GM23248 (cell line): ENCODE data around the gene BTBD16.

Source experiments
- EZH2 ChIP-seq: fragments of 200-600 bp; sonication (generic); IDR thresholded peaks from 2 replicates; pipeline ENCODE4 v1.6.1; 2018; ENCODE audit warnings: antibody characterized with exemption, mild to moderate bottlenecking; ENCODE audit not compliant: insufficient read depth, poor library complexity, severe bottlenecking
- EZH2phosphoT487 ChIP-seq: fragments of 200-600 bp; sonication (generic); IDR thresholded peaks from 2 replicates; pipeline ENCODE4 v1.6.1; 2018; ENCODE audit warnings: antibody characterized with exemption, moderate library complexity, mild to moderate bottlenecking, low read depth; ENCODE audit not compliant: insufficient read depth

GRCh38 chr10:122338609-122339441 lies 67.7 kb downstream of the BTBD16 start:
- TF ChIP-seq EZH2 (no peak), EZH2phosphoT487 (no peak)
